Posterior vena cava (tissue), 2 donors: Measurements from ENCODE around the gene BRIP1. TPM values are rescaled to one million over a fixed set of nuclear protein-coding genes. Genes with fewer than 3 reads are reported as not detected.
"Not testable (repeated sequence)": the region's sequence is repeated elsewhere in the genome, so short reads cannot be mapped to it uniquely, and the experiment has no call there.

Experiments used
- DNase-seq: peaks from one replicate; pipeline ENCODE4 v3.0.0-alpha.2; 2020; ENCODE audit warnings: low spot score
- intact Hi-C, 2 donors: fragments of 100-400 bp; cut with DNase I; formaldehyde crosslinking; loops; one replicate each; pipeline versions ENCODE4 v1.14.1 to v1.14.2; 2022 to 2023
- total RNA-seq, 2 donors: library from RNA; stranded (reverse); fragmentation: NEBNext Ultra II Directional; extraction: Animal tissue kit (Norgen Biotek cat#: 25700); gene quantifications; one replicate each; pipeline ENCODE4 v1.2.1, GENCODE V29; 2021
- donor health status: DM: yes; HTN: yes; CAD: no.
- donor health status: DM: yes; HTN: yes; CAD: no.

Gene BRIP1
- total RNA-seq, 2 donors from 2014 or later, result 0.43 to 0.69 TPM

GRCh38 chr17:61774724-61775123 is 88.6 kb downstream of the BRIP1 start:
- intact Hi-C loops, result no loop called here
- DNase-seq, result no peak

- intact Hi-C loops, DNase-seq: not testable (repeated sequence)
These were observed 89.2 kb downstream of the BRIP1 start for GRCh38 chr17:61774087-61774486.

- no peak for DNase-seq
- intact Hi-C loops, result no loop called here
These were observed 92.4 kb downstream of the BRIP1 start for GRCh38 chr17:61770752-61771533.

GRCh38 chr17:61770043-61770442 is 93.3 kb downstream of the BRIP1 start:
- no peak for DNase-seq
- intact Hi-C loops, result no loop called here

GRCh38 chr17:61768405-61768804 is 94.9 kb downstream of the BRIP1 start:
- no peak for DNase-seq
- intact Hi-C loops, result no loop called here

- intact Hi-C loops, result no loop called here
- no peak for DNase-seq
These were observed 96.8 kb downstream of the BRIP1 start for GRCh38 chr17:61766520-61766919.

GRCh38 chr17:61764846-61765245 is 98.5 kb downstream of the BRIP1 start:
- intact Hi-C loops, result no loop called here
- DNase-seq, result no peak

GRCh38 chr17:61761827-61762226 is 101.5 kb downstream of the BRIP1 start:
- no peak for DNase-seq
- intact Hi-C loops, result no loop called here

GRCh38 chr17:61759362-61759761 is 104.0 kb downstream of the BRIP1 start:
- DNase-seq, result no peak
- intact Hi-C loops, result no loop called here

GRCh38 chr17:61758430-61758829 is 104.9 kb downstream of the BRIP1 start:
- intact Hi-C loops, result no loop called here
- no peak for DNase-seq

- no peak for DNase-seq
- intact Hi-C loops, result no loop called here
These were observed 106.2 kb downstream of the BRIP1 start for GRCh38 chr17:61757168-61757567.

- intact Hi-C loops, result no loop called here
- no peak for DNase-seq
These were observed 106.8 kb downstream of the BRIP1 start for GRCh38 chr17:61756561-61756960.

- no peak for DNase-seq
- intact Hi-C loops, result no loop called here
These were observed 107.7 kb downstream of the BRIP1 start for GRCh38 chr17:61755668-61756067.

- intact Hi-C loops, result no loop called here
- DNase-seq, result no peak
These were observed 108.2 kb downstream of the BRIP1 start for GRCh38 chr17:61755078-61755477.

GRCh38 chr17:61754124-61754523 is 109.2 kb downstream of the BRIP1 start:
- DNase-seq, result no peak

GRCh38 chr17:61753696-61754095 is 109.6 kb downstream of the BRIP1 start:
- no peak for DNase-seq
- intact Hi-C loops, result no loop called here

More at GRCh38 chr17:61754124-61754523, 109.2 kb downstream of the BRIP1 start:
- intact Hi-C loops, result no loop called here

GRCh38 chr17:61750656-61751055 is 112.7 kb downstream of the BRIP1 start:
- DNase-seq, result no peak
- intact Hi-C loops, result no loop called here

- DNase-seq, result no peak
- intact Hi-C loops, result no loop called here
These were observed 113.4 kb downstream of the BRIP1 start for GRCh38 chr17:61749823-61750404.

- intact Hi-C loops, result no loop called here
These were observed 116.9 kb downstream of the BRIP1 start for GRCh38 chr17:61746248-61746985.

GRCh38 chr17:61744804-61745203 is 118.5 kb downstream of the BRIP1 start:
- intact Hi-C loops, result no loop called here
- no peak for DNase-seq

More at GRCh38 chr17:61746248-61746985, 116.9 kb downstream of the BRIP1 start:
- no peak for DNase-seq
